Sigmoid colon (tissue), 7 donors: ENCODE measurements around the gene SMC6. TPM values are rescaled to one million over a fixed set of nuclear protein-coding genes. Genes with fewer than 3 reads are reported as not detected.

Experiments
- DNase-seq: peaks from one replicate; pipeline ENCODE4 v3.0.0-alpha.2; 2019
- H3K27ac ChIP-seq, 4 donors: fragments of 200-600 bp; sonication (generic); one replicate each; pipeline ENCODE4 v1.5.1; 2016 to 2019; ENCODE audit warnings: mild to moderate bottlenecking in 1 of 4
- H3K27me3 ChIP-seq, 3 donors: fragments of 200-600 bp; sonication (generic); one replicate each; pipeline ENCODE4 v1.5.1; 2019; ENCODE audit warnings: mild to moderate bottlenecking in 1 of 3
- H3K36me3 ChIP-seq, 4 donors: fragments of 200-600 bp; sonication (generic); one replicate each; pipeline ENCODE4 v1.5.1; 2016 to 2019
- H3K4me1 ChIP-seq, 4 donors: fragments of 200-600 bp; sonication (generic); one replicate each; pipeline ENCODE4 v1.5.1; 2017 to 2019
- H3K4me3 ChIP-seq, 4 donors: fragments of 200-600 bp; sonication (generic); one replicate each; pipeline ENCODE4 v1.5.1; 2017 to 2019; ENCODE audit warnings: mild to moderate bottlenecking in 2 of 4, moderate library complexity in 1 of 4
- H3K9me3 ChIP-seq, 4 donors: fragments of 200-600 bp in 3 of 4; sonication (generic) in 3 of 4; one replicate each; pipeline versions ENCODE4 v1.5.1 to v1.6.1; 2013 to 2019
- EP300 ChIP-seq, 4 donors: sonication (generic); formaldehyde crosslinking; IDR thresholded peaks; one replicate each; pipeline ENCODE4 v1.6.1; 2017; ENCODE audit warnings: antibody characterized with exemption in 4 of 4
- POLR2A ChIP-seq, 2 donors: fragments of 450-650 bp; IDR thresholded peaks; one replicate each; pipeline ENCODE4 v1.6.1; 2016; ENCODE audit warnings: antibody characterized with exemption in 2 of 2, mild to moderate bottlenecking in 2 of 2, moderate library complexity in 2 of 2
- POLR2AphosphoS5 ChIP-seq, 4 donors: sonication (generic); formaldehyde crosslinking; IDR thresholded peaks; one replicate each; pipeline ENCODE4 v1.6.1; 2017; ENCODE audit warnings: antibody characterized with exemption in 4 of 4
- WGBS, 2 donors: extraction: QIAGEN DNeasy Blood & Tissue Kit; methylation state at CpG; one replicate each; pipeline ENCODE4 v1.1.7; 2013; 5-methylcytosine and 5-hydroxymethylcytosine counted together
- intact Hi-C: fragments of 100-400 bp; cut with DNase I; formaldehyde crosslinking; loops from one replicate; pipeline ENCODE4 v1.15.1; 2023
- polyA plus RNA-seq, 3 donors: library from polyadenylated mRNA; stranded (reverse); fragments of 200-250 nt; gene quantifications; one replicate each; pipeline ENCODE4 v1.2.3, GENCODE V29; 2013
- total RNA-seq, 4 donors: library from RNA; depleted of rRNA; stranded (reverse); fragments of >200 nt; gene quantifications; one replicate each; pipeline ENCODE4 v1.1.0, GENCODE V29; 2016
- TF ChIP-seq, protein P1 (sequence below), 4 experiments: fragments of 450-650 bp in 3 of 4; fragments of 200-600 bp in 1 of 4; IDR thresholded peaks; one replicate each; pipeline ENCODE4 v1.5.1; 2016 to 2019; ENCODE audit warnings: antibody characterized with exemption in 4 of 4, mild to moderate bottlenecking in 3 of 4, moderate library complexity in 2 of 4
- donor health status: healthy with polysubstance abuse.
- donor health status: Bipolar disorder and iron deficiency.
- donor health status: healthy.

SMC6 gene
- total and polyA plus RNA-seq, 7 donors, result 6.6 to 15.8 (median 10.7) TPM

DNA sequence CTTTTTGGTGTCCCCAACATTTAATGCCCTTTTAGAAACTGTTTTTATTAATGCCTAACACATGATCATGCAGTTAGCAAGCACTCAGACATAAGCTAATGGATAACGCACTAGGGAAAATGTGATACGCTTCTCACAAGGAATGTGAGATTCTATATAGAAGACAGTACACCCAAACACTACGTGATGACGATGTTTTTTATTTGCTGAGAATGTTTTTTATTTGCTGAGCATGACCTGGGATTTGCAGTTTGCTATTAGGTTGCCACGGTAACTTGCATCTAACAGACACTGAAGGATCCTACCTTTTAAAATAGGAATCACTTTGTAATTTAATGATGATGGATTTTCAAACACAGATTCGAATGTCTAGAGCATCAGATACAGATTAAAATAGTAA lies 4.9 kb downstream of the SMC6 start:
- intact Hi-C loops, result no loop called here

DNA sequence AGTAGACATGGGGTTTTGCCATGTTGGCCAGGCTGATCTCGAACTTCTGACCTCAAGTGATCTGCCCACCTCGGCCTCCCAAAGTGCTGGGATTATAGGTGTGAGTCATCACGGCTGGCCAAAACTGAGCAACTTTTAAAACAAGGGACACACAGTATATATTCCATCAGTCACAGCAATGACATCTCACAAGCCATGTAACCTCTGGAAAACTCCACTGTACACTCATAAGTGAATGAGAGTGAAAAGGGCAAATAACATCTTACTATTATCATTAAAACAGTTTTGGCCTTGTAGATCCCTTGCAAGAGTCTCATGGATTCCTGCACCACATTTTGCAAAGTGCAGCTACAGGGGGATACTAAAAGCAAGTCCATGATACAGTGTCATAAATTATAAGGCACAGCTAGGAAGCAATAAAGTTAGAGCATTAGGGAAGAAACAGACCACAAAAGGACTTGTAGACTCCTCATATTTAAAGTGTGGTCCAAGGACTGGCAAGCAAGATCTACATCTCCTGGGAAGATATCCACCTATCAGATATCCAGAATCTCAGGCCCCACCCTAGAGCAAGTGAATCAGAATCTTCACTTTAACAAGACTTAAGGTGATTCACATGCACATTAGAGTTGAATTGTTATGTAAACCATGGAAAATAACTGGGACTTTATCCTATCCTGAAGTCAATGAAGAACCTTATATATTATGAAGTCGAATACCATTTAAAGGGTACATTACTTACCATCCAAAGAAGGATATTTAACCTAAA lies 5.7 kb downstream of the SMC6 start:
- Histone ChIP-seq H3K36me3 (peaks cover 0 to 16% (median 7%) of the 10 kb centered on the region in 4 donors), H3K27ac (no peak overlapping the region), H3K9me3 (no peaks in the 10 kb centered on the region), H3K27me3 (no peaks in the 10 kb centered on the region), H3K4me1 (peaks cover 0 to 10% (median 7%) of the 10 kb centered on the region in 4 donors), H3K4me3 (no peak overlapping the region)
- TF ChIP-seq POLR2AphosphoS5 (IDR thresholded peaks at IDR 0.05) (no peak), POLR2A (IDR thresholded peaks at IDR 0.05) (no peak), EP300 (IDR thresholded peaks at IDR 0.05) (no peak)
- TF ChIP-seq, protein P1, sequence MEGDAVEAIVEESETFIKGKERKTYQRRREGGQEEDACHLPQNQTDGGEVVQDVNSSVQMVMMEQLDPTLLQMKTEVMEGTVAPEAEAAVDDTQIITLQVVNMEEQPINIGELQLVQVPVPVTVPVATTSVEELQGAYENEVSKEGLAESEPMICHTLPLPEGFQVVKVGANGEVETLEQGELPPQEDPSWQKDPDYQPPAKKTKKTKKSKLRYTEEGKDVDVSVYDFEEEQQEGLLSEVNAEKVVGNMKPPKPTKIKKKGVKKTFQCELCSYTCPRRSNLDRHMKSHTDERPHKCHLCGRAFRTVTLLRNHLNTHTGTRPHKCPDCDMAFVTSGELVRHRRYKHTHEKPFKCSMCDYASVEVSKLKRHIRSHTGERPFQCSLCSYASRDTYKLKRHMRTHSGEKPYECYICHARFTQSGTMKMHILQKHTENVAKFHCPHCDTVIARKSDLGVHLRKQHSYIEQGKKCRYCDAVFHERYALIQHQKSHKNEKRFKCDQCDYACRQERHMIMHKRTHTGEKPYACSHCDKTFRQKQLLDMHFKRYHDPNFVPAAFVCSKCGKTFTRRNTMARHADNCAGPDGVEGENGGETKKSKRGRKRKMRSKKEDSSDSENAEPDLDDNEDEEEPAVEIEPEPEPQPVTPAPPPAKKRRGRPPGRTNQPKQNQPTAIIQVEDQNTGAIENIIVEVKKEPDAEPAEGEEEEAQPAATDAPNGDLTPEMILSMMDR (IDR thresholded peaks at IDR 0.05), result no peak
- 88 to 91% methylated on average over 4 of the region's 4 CpGs for WGBS, 2 donors
- intact Hi-C loops, result no loop called here
- no peak for DNase-seq

More for the DNA sequence above, 4.9 kb downstream of the SMC6 start:
- TF ChIP-seq POLR2AphosphoS5 (IDR thresholded peaks at IDR 0.05) (no peak), POLR2A (IDR thresholded peaks at IDR 0.05) (no peak), EP300 (IDR thresholded peaks at IDR 0.05) (no peak)
- TF ChIP-seq, protein P1 (IDR thresholded peaks at IDR 0.05), result no peak
- Histone ChIP-seq H3K27me3 (no peaks in the 10 kb centered on the region), H3K9me3 (no peaks in the 10 kb centered on the region), H3K4me3 (no peak overlapping the region), H3K36me3 (peaks cover 0 to 15% (median 6%) of the 10 kb centered on the region in 4 donors), H3K4me1 (peaks cover 0 to 12% (median 8%) of the 10 kb centered on the region in 4 donors), H3K27ac (no peak overlapping the region)
- DNase-seq, result no peak
- WGBS, 2 donors, result 88 to 92% methylated on average over 6 of the region's 6 CpGs

DNA sequence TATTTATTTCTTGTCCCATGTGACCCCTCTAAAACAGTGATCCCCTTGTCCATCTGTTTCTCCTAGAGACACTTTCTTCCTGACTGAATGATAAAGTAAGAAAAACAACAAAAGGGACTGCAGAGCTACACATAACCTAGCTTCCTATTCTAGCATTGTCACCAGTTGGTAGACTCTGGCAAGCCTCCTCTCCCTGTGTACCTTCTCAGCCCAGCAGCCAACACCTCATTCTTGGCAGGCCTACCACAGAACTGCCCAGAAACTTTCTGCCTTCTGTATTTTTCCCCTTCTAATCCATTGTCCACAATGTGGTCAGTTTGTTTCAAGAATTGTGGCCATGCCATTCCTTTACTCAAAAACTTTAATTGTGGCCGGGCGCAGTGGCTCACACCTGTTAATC lies 13.4 kb downstream of the SMC6 start:
- Histone ChIP-seq H3K36me3 (peaks cover 0 to 60% (median 14%) of the 10 kb centered on the region in 4 donors), H3K4me1 (no peaks in the 10 kb centered on the region), H3K27me3 (no peaks in the 10 kb centered on the region), H3K9me3 (no peaks in the 10 kb centered on the region), H3K27ac (no peak overlapping the region), H3K4me3 (no peak overlapping the region)
- no peak for DNase-seq
- TF ChIP-seq POLR2AphosphoS5 (IDR thresholded peaks at IDR 0.05), result no peak
- TF ChIP-seq POLR2A (IDR thresholded peaks at IDR 0.05), result no peak
- TF ChIP-seq EP300 (IDR thresholded peaks at IDR 0.05), result no peak
- TF ChIP-seq, protein P1 (IDR thresholded peaks at IDR 0.05), result no peak
- intact Hi-C loops, result no loop called here
- WGBS, 2 donors, result 97 to 98% methylated on average over 2 of the region's 2 CpGs

DNA sequence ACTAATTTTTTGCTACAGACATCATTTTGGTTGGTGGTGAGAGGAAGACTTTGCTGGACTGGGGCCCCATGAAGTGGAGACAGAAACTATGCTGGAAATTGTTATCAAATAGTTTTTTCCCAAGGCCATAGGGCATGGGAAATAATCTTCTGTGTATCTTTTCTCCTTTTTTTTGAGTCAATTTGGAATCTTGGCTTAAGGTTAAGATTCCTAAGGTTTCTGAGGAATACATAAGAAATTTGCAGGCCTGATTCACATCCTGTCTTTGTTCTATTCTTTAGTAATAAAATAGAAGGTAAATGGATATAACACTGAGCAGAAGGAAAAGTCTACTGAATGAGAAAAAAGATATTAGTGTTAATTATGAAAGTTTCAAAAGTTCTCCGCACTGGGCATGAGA lies 16.6 kb downstream of the SMC6 start:
- no peak overlapping the region for H3K27ac ChIP-seq
- H3K36me3 ChIP-seq, result peaks cover 0 to 75% (median 13%) of the 10 kb centered on the region in 4 donors
- intact Hi-C loops, result no loop called here
- no peak for TF ChIP-seq POLR2AphosphoS5 (IDR thresholded peaks at IDR 0.05)
- TF ChIP-seq EP300 (IDR thresholded peaks at IDR 0.05), result no peak
- TF ChIP-seq POLR2A (IDR thresholded peaks at IDR 0.05), result no peak
- TF ChIP-seq, protein P1 (IDR thresholded peaks at IDR 0.05), result no peak
- no peak for DNase-seq
- H3K4me3 ChIP-seq, result no peak overlapping the region
- H3K9me3 ChIP-seq, result no peaks in the 10 kb centered on the region
- WGBS, 2 donors, result 92 to 98% methylated on average over 1 of the region's 1 CpG
- H3K4me1 ChIP-seq, result no peaks in the 10 kb centered on the region
- H3K27me3 ChIP-seq, result no peaks in the 10 kb centered on the region
